Heart left ventricle (tissue), 16 donors: ENCODE data around the gene SLC1A7. TPM values are rescaled to one million over a fixed set of nuclear protein-coding genes. Genes with fewer than 3 reads are reported as not detected.

Experiments used
- ATAC-seq, 4 donors: fragments of 200-7000 bp; cut with Tn5 transposase; one replicate each; pipeline ENCODE4 v1.9.1; 2020 to 2022; ENCODE audit warnings: moderate library complexity in 4 of 4, mild to moderate bottlenecking in 3 of 4, moderate number of reproducible peaks in 1 of 4
- DNase-seq, 5 donors: peaks; one replicate each; pipeline ENCODE4 v3.0.0-alpha.2; 2020
- H3K27ac ChIP-seq, 12 donors: fragments of 200-600 bp; sonication (generic) in 4 of 12; one replicate each; pipeline versions ENCODE4 v1.5.0 to v1.8.0; 2016 to 2022; ENCODE audit warnings: mild to moderate bottlenecking in 2 of 12
- H3K27me3 ChIP-seq, 9 donors: fragments of 200-600 bp; sonication (generic) in 2 of 9; one replicate each; pipeline versions ENCODE4 v1.5.1 to v1.8.0; 2016 to 2022; ENCODE audit warnings: mild to moderate bottlenecking in 3 of 9
- H3K36me3 ChIP-seq, 9 donors: fragments of 200-600 bp; sonication (generic) in 2 of 9; one replicate each; pipeline versions ENCODE4 v1.5.0 to v1.8.0; 2018 to 2022; ENCODE audit warnings: mild to moderate bottlenecking in 2 of 9
- H3K4me1 ChIP-seq, 12 donors: fragments of 200-600 bp; sonication (generic) in 4 of 12; one replicate each; pipeline versions ENCODE4 v1.5.0 to v1.8.0; 2016 to 2022; ENCODE audit warnings: mild to moderate bottlenecking in 3 of 12
- H3K4me3 ChIP-seq, 12 donors: fragments of 200-600 bp; sonication (generic) in 4 of 12; one replicate each; pipeline versions ENCODE4 v1.5.0 to v1.8.0; 2017 to 2022; ENCODE audit warnings: mild to moderate bottlenecking in 9 of 12, moderate library complexity in 4 of 12
- H3K9me3 ChIP-seq, 12 donors: fragments of 200-600 bp; sonication (generic) in 4 of 12; one replicate each; pipeline versions ENCODE4 v1.5.0 to v1.8.0; 2016 to 2022; ENCODE audit warnings: mild to moderate bottlenecking in 1 of 12
- POLR2A ChIP-seq, 2 donors: fragments of 450-650 bp; IDR thresholded peaks; one replicate each; pipeline ENCODE4 v1.6.1; 2017; ENCODE audit warnings: antibody characterized with exemption in 2 of 2, mild to moderate bottlenecking in 2 of 2, moderate library complexity in 2 of 2
- WGBS, 4 donors: extraction: QIAGEN DNeasy Blood & Tissue Kit in 2 of 4; methylation state at CpG; one replicate each; pipeline versions ENCODE4 v1.1.5 to v1.1.7; 2013 to 2018; 5-methylcytosine and 5-hydroxymethylcytosine counted together
- intact Hi-C, 10 donors: fragments of 100-400 bp; cut with DNase I; formaldehyde crosslinking; loops; one replicate each; pipeline versions ENCODE4 v1.11.1 to v1.14.2; 2022
- polyA plus RNA-seq, 2 donors: library from polyadenylated mRNA; stranded (reverse); fragments of 200-250 nt; gene quantifications; one replicate each; pipeline ENCODE4 v1.2.3, GENCODE V29; 2013
- total RNA-seq, 9 donors: library from RNA; depleted of rRNA in 2 of 9; stranded (reverse); fragments of >200 nt in 2 of 9; fragmentation: NEBNext Ultra II Directional in 3 of 9; extraction: Animal tissue kit (Norgen Biotek cat#: 25700) in 3 of 9; gene quantifications; one replicate each; pipeline versions ENCODE4 v1.1.0 to v1.2.4, GENCODE V29; 2016 to 2023
- TF ChIP-seq, protein P1 (sequence below), 12 donors: fragments of 200-600 bp; sonication (generic) in 4 of 12; IDR thresholded peaks; one replicate each; pipeline versions ENCODE4 v1.5.0 to v1.8.0; 2018 to 2022; ENCODE audit warnings: antibody characterized with exemption in 12 of 12, mild to moderate bottlenecking in 5 of 12
- donor health status: ischemic (EF 13 %, LVEDD 7.1; RV severe dilation, severe dysfunction).
- donor health status: healthy with polysubstance abuse.
- donor health status: DM: no; HTN: yes; CAD: no.
- donor health status: DM: no; HTN: no; CAD: no.
- donor health status: ischemic (EF 25% LVEDD 6.9; RV normal size, moderate dysfunction).
- donor health status: ischemic (EF 25% LVEDD 5.7; RV mildly dilated, moderate dysfunction).
- donor health status: healthy.
- donor health status: DM: yes; HTN: yes; CAD: no.
- donor health status: ischemic (EF 35%, LVEDD 5.7; RV mildly dilated, moderate dysfunction).
- donor health status: nonischemic (EF 11% LVEDD 7.7; RV severe dilation, severe dysfunction).
- donor health status: DM: yes; HTN: yes; CAD: no.
- donor health status: PGD.
- donor health status: ischemic (EF 29% LVEDD 5.4; RV normal size, mild dysfunction).
- donor health status: nonischemic (EF 23%, LVEDD 6.1; RV moderate dilation, normal function).

Gene SLC1A7
- total and polyA plus RNA-seq, 11 donors, result 0.07 to 1.1 (median 0.33) TPM; not detected in 2

DNA sequence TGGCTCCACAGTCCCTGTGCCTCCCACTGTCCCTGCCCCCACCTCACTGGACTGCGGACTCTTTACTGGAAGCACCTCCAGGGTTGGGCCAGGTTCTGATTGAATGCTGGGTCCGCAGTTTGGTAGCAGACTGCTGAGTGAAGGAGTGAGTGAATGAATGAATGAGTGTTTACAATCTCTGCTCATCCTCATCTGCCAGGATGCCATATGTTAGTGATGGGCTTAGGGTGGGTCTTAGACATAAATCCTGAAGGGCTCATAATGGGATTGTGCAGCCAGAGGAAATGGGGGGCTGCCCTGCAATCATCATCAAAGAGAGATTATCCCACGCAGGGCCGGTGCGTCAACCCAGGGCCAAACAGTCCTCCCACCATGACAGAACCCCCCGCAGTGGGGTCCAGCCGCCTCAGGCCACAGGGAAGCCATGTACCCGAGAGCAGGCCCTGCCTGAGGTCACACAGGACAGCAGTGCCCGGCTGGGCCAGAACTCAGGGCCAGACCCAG, 26.1 kb downstream of the SLC1A7 start:
- Histone ChIP-seq H3K27ac (no peak overlapping the region), H3K36me3 (no peaks in the 10 kb centered on the region), H3K4me1 (peaks cover 0 to 20% (median 1%) of the 10 kb centered on the region in 12 donors), H3K27me3 (no peaks in the 10 kb centered on the region), H3K4me3 (no peak overlapping the region), H3K9me3 (peaks cover 0 to 8% (median 0%) of the 10 kb centered on the region in 12 donors)
- ATAC-seq, result no peak
- intact Hi-C loops, result no loop called here
- TF ChIP-seq, protein P1, sequence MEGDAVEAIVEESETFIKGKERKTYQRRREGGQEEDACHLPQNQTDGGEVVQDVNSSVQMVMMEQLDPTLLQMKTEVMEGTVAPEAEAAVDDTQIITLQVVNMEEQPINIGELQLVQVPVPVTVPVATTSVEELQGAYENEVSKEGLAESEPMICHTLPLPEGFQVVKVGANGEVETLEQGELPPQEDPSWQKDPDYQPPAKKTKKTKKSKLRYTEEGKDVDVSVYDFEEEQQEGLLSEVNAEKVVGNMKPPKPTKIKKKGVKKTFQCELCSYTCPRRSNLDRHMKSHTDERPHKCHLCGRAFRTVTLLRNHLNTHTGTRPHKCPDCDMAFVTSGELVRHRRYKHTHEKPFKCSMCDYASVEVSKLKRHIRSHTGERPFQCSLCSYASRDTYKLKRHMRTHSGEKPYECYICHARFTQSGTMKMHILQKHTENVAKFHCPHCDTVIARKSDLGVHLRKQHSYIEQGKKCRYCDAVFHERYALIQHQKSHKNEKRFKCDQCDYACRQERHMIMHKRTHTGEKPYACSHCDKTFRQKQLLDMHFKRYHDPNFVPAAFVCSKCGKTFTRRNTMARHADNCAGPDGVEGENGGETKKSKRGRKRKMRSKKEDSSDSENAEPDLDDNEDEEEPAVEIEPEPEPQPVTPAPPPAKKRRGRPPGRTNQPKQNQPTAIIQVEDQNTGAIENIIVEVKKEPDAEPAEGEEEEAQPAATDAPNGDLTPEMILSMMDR (IDR thresholded peaks at IDR 0.05), result no peak
- TF ChIP-seq POLR2A (IDR thresholded peaks at IDR 0.05), result no peak
- DNase-seq, result peak in 1 of 5 donors; percentile 32
- 76 to 94% (median 87%) methylated on average over 6 to 9 of the region's 9 CpGs for WGBS, 4 donors

DNA sequence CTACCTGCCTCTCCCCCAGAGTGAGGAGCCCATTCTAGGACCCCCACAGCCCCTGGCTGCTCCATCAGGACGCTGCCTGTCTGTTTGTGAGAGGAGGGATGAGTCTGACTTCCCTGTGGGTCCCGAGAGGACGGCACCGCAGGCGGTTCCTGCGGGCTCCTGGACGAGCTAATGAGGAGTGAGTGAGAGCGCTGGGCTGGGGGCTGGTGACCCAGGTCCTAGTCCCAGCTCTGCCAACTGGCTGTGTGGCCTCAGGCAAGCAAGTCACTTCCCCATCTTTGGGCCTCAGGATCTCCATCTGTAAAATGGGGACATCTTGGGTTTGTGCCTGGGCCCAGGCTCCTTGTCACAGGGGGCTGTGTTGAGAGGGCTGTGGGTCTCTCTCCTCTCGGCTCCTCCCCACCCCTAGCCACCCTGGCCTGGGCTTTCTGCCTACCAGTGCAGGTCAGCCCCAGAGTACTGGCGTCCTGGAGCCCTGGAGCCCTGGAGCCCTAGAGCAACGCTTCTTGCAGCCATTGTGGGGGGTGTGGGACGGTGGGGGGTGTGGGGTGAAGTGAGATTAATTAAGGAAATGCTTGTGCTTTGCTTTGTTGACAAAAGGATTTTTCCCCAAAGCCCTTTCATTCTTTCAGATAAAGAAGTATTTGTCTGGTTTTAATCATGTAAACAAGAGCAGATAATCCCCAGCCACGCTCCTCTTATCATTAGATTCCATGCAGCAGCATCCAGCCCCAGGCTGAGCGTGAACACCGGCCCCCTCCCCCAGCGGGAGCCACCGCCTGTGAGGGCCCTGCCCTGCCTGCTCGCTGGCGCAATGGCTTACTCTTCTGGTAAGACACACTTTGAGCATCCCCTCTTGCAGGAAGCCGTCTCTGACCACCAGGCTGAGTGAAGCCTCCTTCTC, 26.8 kb downstream of the SLC1A7 start:
- H3K4me1 ChIP-seq, result peaks cover 0 to 18% (median 3%) of the 10 kb centered on the region in 12 donors
- DNase-seq (peak in 1 of 5 donors; percentile 61), ATAC-seq (no peak)
- intact Hi-C loops, result no loop called here
- no peaks in the 10 kb centered on the region for H3K27me3 ChIP-seq
- WGBS, 4 donors, result 51 to 62% (median 59%) methylated on average over 16 to 20 of the region's 20 CpGs
- TF ChIP-seq, protein P1 (IDR thresholded peaks at IDR 0.05), result no peak
- TF ChIP-seq POLR2A (IDR thresholded peaks at IDR 0.05), result no peak
- peaks cover 0 to 8% (median 0%) of the 10 kb centered on the region in 12 donors for H3K9me3 ChIP-seq
- no peak overlapping the region for H3K4me3 ChIP-seq
- H3K27ac ChIP-seq, result no peak overlapping the region
- no peaks in the 10 kb centered on the region for H3K36me3 ChIP-seq

DNA sequence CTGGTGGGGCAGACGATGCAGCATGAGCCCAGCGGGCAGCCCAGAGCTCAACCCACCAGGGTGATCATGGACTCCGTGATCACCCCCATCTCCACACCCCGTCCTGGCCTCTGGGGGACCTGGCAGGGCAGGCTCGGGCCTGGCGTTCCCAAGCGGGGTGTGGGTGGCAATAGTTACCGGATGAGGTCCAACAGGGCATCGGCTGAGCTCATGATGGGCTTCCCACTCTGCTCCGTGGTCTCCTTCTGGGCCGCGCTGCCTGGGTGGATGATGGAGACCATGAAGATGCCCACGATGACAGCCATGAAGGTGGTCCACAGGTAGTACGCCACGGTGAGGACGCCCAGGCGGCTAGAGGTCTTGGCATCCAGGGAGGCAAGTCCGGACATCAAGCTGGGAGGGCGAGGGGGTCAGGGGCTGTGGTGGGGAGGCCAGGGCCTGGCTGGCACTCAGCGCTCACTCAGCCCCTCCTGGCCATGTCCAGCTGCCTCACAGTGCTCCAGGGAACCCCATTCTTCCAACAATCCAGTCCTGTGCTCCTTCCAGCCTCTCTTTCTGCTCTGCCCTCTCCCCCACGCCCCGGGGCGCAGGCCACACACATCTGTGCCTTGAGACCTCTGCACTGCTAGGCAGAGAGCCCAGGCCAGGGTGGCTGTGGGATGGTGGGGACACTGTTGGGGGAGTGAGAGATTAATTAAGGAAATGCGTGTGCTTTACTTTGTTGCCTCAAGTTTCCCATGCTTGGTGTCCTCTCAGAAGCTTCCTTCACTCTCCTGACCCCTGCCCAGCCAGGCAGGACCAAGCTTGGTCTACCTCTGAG, 27.6 kb downstream of the SLC1A7 start:
- H3K4me1 ChIP-seq, result peaks cover 0 to 19% (median 8%) of the 10 kb centered on the region in 12 donors
- H3K27ac ChIP-seq, result no peak overlapping the region
- no peak for TF ChIP-seq POLR2A (IDR thresholded peaks at IDR 0.05)
- TF ChIP-seq, protein P1 (IDR thresholded peaks at IDR 0.05), result no peak
- no peaks in the 10 kb centered on the region for H3K27me3 ChIP-seq
- DNase-seq (no peak), ATAC-seq (no peak)
- intact Hi-C loops, result no loop called here
- no peaks in the 10 kb centered on the region for H3K36me3 ChIP-seq
- 93 to 95% (median 93%) methylated on average over 6 to 24 of the region's 24 CpGs for WGBS, 4 donors
- peaks cover 0 to 8% (median 0%) of the 10 kb centered on the region in 12 donors for H3K9me3 ChIP-seq
- no peak overlapping the region for H3K4me3 ChIP-seq
